Measurements from ENCODE around the gene MAP3K1.
A peak's percentile ranks its signal among the peaks of the same experiment; 100 is the strongest.

MAP3K1 gene

GRCh38 chr5:56850423-56850822 is 35.1 kb downstream of the MAP3K1 start:
- no peak for DNase-seq

GRCh38 chr5:56851258-56851941 is 36.1 kb downstream of the MAP3K1 start:
- DNase-seq, result no peak

GRCh38 chr5:56852228-56853000 is 37.1 kb downstream of the MAP3K1 start:
- DNase-seq, result peak; percentile 10

GRCh38 chr5:56853698-56854097 is 38.3 kb downstream of the MAP3K1 start:
- no peak for DNase-seq

GRCh38 chr5:56854920-56855319 is 39.6 kb downstream of the MAP3K1 start:
- no peak for DNase-seq

GRCh38 chr5:56856541-56857178 is 41.3 kb downstream of the MAP3K1 start:
- DNase-seq, result no peak

- DNase-seq, result no peak
Observed at GRCh38 chr5:56858777-56859442, 43.6 kb downstream of the MAP3K1 start.

- DNase-seq, result no peak
Observed at GRCh38 chr5:56861893-56862485, 46.6 kb downstream of the MAP3K1 start.

GRCh38 chr5:56862909-56863308 is 47.6 kb downstream of the MAP3K1 start:
- no peak for DNase-seq

- DNase-seq, result no peak
Observed at GRCh38 chr5:56871777-56872176, 56.4 kb downstream of the MAP3K1 start.

- DNase-seq, result no peak
Observed at GRCh38 chr5:56873056-56873455, 57.7 kb downstream of the MAP3K1 start.

- DNase-seq, result peak; percentile 3
Observed at GRCh38 chr5:56876327-56876726, 61.0 kb downstream of the MAP3K1 start.

- no peak for DNase-seq
Observed at GRCh38 chr5:56881571-56881970, 66.2 kb downstream of the MAP3K1 start.

GRCh38 chr5:56893251-56893951 is 78.1 kb downstream of the MAP3K1 start:
- DNase-seq, result no peak

GRCh38 chr5:56896763-56897162 is 81.4 kb downstream of the MAP3K1 start:
- no peak for DNase-seq

GRCh38 chr5:56898213-56898612 is 82.9 kb downstream of the MAP3K1 start:
- DNase-seq, result no peak

GRCh38 chr5:56900395-56900794 is 85.0 kb downstream of the MAP3K1 start:
- DNase-seq, result peak; percentile 34

GRCh38 chr5:56900858-56901578 is 85.7 kb downstream of the MAP3K1 start:
- peak; percentile 3 for DNase-seq

GRCh38 chr5:56908942-56909293 is 93.6 kb downstream of the MAP3K1 start:
- DNase-seq, result no peak

- peak; percentile 94 for DNase-seq
Observed at GRCh38 chr5:56909294-56910209, 94.2 kb downstream of the MAP3K1 start, which contains the start of gene SETD9. TSS of gene SETD9 (plus strand) at chr5:56909596. CDS start at chr5:56909646, 50 bp downstream.

All from NCI-H226 (cell line).